Stimulated activated CD4-positive, alpha-beta T cell treated with anti-CD3 and anti-CD28 coated beads, TNF-alpha, amount 100 ng/mL, for 48 hours (primary cell): ENCODE measurements around the gene CEP295NL.
"Not testable (repeated sequence)": the region's sequence is repeated elsewhere in the genome, so short reads cannot be mapped to it uniquely, and the experiment has no call there.

Experiments
- DNase-seq, 3 donors: peaks; one replicate each; pipeline ENCODE4 v3.0.0-alpha.2; 2020; ENCODE audit warnings: low read depth in 3 of 3

The CEP295NL gene

GRCh38 chr17:78905541-78905940, 2.5 kb upstream of the CEP295NL start:
- DNase-seq, result no peak

GRCh38 chr17:78905116-78905515, 2.1 kb upstream of the CEP295NL start:
- DNase-seq, result no peak

GRCh38 chr17:78904371-78904770, 1.4 kb upstream of the CEP295NL start:
- DNase-seq, result no peak

- DNase-seq, result not testable (repeated sequence)
Measured at GRCh38 chr17:78902231-78902630, 770 bp downstream of the CEP295NL start.

GRCh38 chr17:78901806-78902205, 1.2 kb downstream of the CEP295NL start:
- no peak for DNase-seq

- no peak for DNase-seq
Measured at GRCh38 chr17:78900816-78901215, 2.2 kb downstream of the CEP295NL start.

GRCh38 chr17:78899361-78900260, 3.4 kb downstream of the CEP295NL start:
- no peak for DNase-seq

- DNase-seq, result no peak
Measured at GRCh38 chr17:78898947-78899346, 4.1 kb downstream of the CEP295NL start.

- no peak for DNase-seq
Measured at GRCh38 chr17:78898075-78898836, 4.7 kb downstream of the CEP295NL start.

- no peak for DNase-seq
Measured at GRCh38 chr17:78897664-78898047, 5.3 kb downstream of the CEP295NL start.

GRCh38 chr17:78896834-78897663, 6.0 kb downstream of the CEP295NL start:
- DNase-seq, result no peak

- DNase-seq, result no peak
Measured at GRCh38 chr17:78896091-78896833, 6.7 kb downstream of the CEP295NL start.

GRCh38 chr17:78895322-78895721, 7.7 kb downstream of the CEP295NL start:
- no peak for DNase-seq

- DNase-seq, result no peak
Measured at GRCh38 chr17:78893684-78894083, 9.3 kb downstream of the CEP295NL start.

- DNase-seq, result no peak
Measured at GRCh38 chr17:78892936-78893379, 10.0 kb downstream of the CEP295NL start.

GRCh38 chr17:78892520-78892919, 10.5 kb downstream of the CEP295NL start:
- DNase-seq, result no peak

- no peak for DNase-seq
Measured at GRCh38 chr17:78892062-78892456, 10.9 kb downstream of the CEP295NL start.

GRCh38 chr17:78891406-78892061, 11.5 kb downstream of the CEP295NL start:
- no peak for DNase-seq

GRCh38 chr17:78890498-78890897, 12.5 kb downstream of the CEP295NL start:
- DNase-seq, result peak; percentile 16 to 31 (median 23)

- DNase-seq, result not testable (repeated sequence)
Measured at GRCh38 chr17:78890096-78890495, 12.9 kb downstream of the CEP295NL start.

- DNase-seq, result no peak
Measured at GRCh38 chr17:78889531-78889930, 13.5 kb downstream of the CEP295NL start.
